HG03442 (cell line): ENCODE results near the gene NRAP.

ENCODE experiments used
- ATAC-seq: cut with Tn5 transposase; IDR thresholded peaks from one replicate; pipeline ENCODE4 v1.9.1; 2021; ENCODE audit warnings: mild to moderate bottlenecking, moderate library complexity; ENCODE audit not compliant: unreplicated experiment

The NRAP gene

DNA sequence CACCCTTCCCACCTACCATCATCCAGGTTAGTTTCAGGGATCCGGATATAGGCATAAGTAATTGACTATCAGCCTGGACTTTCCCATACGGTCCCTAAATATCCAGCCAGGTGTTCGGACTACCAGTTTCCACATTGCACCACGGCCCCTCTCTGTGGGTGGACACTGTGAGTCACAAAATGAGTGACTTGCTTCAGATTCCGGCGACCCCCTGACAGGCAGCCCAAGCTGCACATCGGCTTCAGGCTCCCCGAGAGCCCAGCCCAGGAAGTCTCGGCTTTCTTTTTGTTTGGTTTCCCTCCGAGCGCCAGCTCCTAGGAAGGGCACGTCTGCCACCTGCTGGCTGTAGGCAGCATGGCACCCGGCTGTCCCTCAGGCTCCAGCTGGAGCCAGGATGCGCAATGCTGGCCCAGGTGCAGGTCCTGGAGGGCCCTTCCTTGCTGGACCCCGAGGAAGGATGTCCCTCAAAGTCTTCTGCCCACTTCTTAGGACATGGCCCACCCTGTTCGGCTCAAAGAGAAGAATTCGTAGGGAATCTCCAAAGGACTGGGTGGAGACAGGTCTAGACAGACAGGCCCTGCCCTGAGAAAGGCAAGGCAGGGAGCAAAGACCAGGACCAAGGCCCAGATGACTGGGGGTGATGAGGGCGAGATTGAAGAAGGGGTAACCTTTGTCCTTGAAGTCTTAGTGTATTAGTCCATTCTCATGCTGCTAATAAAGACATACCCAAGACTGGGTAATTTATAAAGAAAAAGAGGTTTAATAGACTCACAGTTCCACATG is 100.3 kb downstream of the NRAP start:
- peak; percentile 97 for ATAC-seq

DNA sequence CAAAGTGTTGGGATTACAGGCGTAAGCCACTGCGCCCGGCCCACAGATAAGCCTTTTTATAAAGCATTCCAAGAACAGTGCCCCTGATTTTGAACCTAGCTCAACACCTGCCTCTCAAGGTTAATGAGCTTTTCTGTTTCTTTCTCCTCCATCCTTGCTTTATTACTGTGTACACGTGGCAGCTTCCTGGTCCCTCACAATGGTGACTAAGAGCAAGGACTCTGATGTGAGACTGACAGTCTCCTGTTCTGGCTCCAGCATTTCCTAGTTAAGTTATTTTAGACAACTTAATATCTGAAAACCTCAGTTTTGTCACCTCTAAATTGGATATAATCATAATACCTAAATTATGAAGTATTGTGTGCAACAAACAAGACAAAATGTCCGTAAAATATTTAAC is 101.1 kb downstream of the NRAP start:
- no peak for ATAC-seq

DNA sequence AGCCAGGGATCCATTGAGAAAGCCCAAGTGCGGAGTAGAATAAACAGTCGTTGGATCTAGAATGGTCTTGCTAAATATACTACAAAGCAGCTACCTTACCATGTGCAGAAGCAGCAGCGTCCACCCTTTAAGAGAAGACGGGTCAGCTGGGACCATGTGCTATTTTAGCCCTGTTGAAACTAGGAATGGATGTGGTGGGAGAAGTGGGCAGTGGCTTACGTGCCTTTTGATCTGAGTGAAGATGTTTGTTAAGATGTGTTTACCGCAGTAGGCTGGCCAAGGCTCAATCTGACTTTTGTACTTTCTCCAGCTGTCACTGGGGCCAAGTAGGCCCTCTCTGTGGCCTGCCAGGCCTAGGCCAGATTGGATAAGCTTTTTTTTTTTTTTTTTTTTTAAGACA is 101.8 kb downstream of the NRAP start:
- ATAC-seq, result no peak

DNA sequence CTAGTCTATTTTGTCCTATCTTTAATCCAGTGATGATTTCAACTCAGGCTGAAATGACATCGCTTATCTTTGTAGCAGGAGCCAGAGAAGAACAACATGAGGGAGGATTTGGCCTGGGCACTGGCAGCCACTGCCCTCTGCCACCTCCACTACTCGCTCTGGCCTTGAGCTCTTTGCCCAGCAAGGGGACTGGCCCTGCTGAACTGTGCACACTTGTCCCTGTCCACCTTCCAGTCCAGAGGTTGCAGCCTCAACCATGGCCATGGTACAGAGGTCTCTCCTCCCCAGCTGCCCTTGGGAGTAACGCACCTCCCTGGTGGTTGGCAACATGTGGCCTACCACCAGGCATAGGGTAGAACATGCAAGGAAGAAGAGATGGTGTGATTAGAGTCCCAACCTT is 102.6 kb downstream of the NRAP start:
- no peak for ATAC-seq

GRCh38 chr10:113560071-113560470 is 103.8 kb downstream of the NRAP start:
- no peak for ATAC-seq

DNA sequence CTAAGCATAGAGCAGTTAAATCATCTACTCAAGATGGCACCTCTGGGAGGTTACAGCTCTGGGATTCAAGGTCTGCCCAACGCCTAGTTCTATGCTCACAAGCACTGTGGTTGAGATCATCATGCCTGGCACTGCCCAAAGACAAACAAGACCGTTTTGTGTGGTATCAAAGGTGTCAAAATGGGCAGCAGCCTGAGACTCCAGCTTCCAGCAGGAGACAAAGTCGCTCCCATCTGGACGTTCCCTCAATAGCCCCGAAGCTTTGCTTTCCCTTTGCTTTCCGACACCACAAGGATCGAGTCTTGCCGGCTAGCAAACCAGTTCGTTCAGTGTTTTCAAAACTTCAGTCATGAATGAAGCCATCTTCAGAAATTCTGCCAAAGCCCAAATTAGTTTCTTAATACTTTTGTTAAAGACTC is 105.9 kb downstream of the NRAP start:
- no peak for ATAC-seq

DNA sequence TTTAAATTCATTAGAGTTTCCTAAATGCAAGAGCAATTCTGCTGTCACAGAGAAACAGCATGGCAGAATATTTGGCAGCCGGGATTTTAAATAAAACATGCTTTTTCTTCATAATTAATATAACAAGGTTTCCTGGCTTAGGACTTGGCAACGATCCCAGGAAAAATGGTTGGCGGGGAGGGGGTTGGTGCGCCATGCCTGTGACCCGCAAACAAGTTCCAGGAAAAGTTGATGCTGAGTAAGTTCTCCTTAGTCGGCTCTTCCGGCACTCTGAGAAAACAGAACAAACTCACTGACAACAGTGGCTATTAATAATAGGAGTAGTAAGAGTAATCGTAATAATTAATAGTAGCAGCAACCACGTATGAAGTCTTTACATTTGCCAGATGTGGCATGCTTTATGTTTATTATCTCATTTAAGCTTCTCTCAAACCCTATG is 106.4 kb downstream of the NRAP start:
- ATAC-seq, result no peak

- no peak for ATAC-seq
Observed at GRCh38 chr10:113555751-113556150, 108.1 kb downstream of the NRAP start.

DNA sequence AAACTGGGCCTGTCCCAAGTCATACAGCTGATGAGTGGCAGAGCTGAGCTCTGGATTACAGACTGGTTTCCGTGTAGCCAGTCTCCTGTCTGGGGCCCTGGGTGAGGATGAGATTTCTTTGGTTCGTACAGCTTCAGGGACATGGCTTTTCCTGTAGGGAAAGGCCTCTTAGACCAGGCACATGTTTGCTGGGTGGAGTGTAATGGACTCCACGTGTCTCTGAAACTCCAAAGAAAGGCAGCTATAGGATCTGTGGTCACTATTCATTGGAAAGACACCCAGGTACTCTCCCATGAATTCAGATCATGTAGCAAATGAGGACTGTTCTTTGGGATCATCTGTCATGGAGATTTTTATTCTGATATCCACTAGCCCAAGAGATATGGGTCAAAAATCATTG is 108.6 kb downstream of the NRAP start:
- ATAC-seq, result no peak

DNA sequence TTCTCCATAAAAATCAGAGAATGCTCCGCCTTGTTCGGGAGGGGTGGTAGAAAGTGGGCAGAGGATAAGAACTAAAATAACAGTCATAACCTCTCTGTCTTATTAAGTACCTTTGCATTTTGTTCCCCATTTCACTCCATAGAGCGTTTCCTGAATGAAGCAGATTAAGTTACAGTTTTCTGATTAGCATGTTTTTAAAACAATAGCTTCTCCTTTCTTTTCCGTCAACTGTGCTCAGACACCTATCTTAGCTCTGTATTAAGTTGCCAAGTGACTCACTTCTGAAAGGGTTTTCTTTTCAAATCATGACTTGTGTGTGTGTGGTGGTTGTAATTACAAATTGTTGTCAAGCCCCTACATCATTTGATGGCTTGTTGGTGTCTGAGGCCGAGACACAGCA is 109.6 kb downstream of the NRAP start:
- ATAC-seq, result no peak

DNA sequence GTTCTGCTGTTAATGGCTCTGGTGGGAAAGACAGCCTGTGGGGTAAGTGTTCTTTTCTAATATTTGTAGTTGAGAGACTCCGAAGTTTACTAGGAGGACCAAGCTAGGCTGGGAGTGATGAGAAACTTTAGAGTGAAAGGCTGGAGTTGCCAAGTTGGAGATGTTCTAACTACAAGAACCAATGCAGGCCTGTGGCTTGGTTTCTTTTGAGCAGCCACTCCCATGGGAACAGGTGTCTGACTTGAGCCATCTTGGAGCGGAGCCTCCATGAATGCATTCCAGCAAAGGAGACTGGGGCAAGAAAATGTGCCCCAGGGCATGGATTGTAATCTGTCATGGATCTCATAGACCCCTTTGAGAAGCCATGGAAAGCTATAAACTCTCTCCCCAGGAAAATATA is 110.7 kb downstream of the NRAP start:
- no peak for ATAC-seq

GRCh38 chr10:113552701-113553100 is 111.1 kb downstream of the NRAP start, which contains the start of gene HABP2:
HABP2 (plus strand) TSS chr10:113553053; CDS start chr10:113553122, 69 bp downstream.
- ATAC-seq, result no peak

- ATAC-seq, result no peak
Observed at GRCh38 chr10:113552014-113552413, 111.8 kb downstream of the NRAP start.

DNA sequence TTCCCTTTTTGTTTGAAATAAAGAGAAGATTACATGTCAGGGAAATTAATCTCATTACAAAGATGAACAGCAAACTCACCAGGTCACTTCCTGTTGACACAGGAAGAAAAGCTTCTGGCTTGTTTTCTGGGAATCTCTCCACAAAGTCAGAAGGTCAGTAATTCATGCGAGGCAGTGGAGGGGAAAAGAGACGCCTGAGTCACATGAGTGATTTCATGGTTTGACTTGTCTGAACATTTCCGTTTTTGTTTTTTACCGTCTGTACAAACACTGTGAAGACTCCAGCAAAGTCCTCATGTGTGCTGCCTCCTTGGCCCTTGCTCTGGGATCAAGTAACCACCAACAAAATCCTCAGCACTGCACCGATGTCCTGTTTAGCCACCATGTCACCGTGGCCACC is 113.5 kb downstream of the NRAP start:
- ATAC-seq, result peak; percentile 54

DNA sequence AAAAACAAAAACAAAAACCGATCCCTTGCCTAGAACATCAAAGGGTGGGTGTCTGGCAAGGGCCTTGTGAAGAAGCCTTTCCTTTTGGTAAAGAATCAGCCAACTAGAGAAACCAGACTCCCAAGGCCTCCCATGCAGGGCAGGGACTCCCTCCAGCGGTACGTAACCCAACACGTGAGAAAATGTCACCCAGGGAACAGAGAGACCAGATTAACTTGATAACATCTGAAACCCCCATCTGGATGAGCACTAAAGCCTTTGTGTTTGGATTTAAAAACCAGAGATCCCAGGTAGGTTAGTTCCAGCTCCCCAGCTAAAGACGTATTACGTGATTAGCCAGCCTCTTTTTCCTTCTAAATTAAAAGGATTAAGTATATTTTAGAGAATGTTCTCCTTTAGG is 114.0 kb downstream of the NRAP start:
- no peak for ATAC-seq

- ATAC-seq, result no peak
Observed at GRCh38 chr10:113547426-113547825, 116.4 kb downstream of the NRAP start.

GRCh38 chr10:113544392-113544791 is 119.4 kb downstream of the NRAP start:
- no peak for ATAC-seq

DNA sequence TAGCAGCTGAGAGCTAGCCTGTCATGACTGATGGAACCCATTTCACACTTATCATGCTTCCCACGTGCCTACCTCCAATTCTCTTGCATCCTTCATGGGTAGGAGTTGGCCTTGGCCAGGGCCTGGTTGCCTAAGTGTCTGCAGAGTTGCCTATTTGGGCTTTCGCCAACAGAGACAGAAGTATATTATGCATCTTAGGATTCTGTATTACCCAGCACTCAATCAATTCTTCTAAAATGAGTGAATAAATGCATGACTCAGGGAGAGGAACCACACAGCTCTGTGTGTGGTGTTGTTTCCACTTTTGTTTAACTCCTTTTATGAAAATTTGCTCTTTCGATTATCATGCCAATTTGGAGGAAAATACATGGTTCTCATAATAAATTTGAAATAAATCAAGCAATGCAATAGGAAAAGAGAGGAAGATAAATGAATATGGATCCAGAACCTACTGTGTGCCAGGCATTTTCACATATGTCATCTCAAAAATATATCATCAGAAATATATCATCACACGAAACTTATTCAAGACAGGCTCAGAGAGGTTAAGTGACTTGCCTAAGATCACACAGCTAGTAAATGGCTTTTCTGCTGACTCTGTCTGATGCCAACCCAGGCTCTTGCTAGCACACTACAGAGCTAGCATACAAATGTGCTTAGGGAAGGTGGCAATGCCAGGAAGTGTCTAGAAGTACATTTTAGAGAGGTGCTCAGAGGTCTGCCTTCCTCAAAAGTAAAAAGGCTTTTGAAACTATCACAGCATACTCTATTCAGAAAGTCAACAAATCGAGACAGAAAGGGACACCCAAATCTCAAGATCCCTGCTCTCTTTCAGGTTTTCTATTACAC is 120.5 kb downstream of the NRAP start:
- ATAC-seq, result no peak

- ATAC-seq, result no peak
Observed at GRCh38 chr10:113541549-113541927, 122.3 kb downstream of the NRAP start.

- no peak for ATAC-seq
Observed at GRCh38 chr10:113540845-113541548, 122.8 kb downstream of the NRAP start.

- no peak for ATAC-seq
Observed at GRCh38 chr10:113539789-113540188, 124.1 kb downstream of the NRAP start.
